Stimulated activated CD8-positive, alpha-beta memory T cell treated with anti-CD3 and anti-CD28 coated beads, Interleukin-4, amount 100 ng/mL, for 48 hours (primary cell): ENCODE measurements around the gene CACTIN.
A peak's percentile ranks its signal among the peaks of the same experiment; 100 is the strongest.
"Not testable (repeated sequence)": the region's sequence is repeated elsewhere in the genome, so short reads cannot be mapped to it uniquely, and the experiment has no call there.

Source experiments
- DNase-seq: peaks from one replicate; pipeline ENCODE4 v3.0.0-alpha.2; 2020

Gene CACTIN

DNA sequence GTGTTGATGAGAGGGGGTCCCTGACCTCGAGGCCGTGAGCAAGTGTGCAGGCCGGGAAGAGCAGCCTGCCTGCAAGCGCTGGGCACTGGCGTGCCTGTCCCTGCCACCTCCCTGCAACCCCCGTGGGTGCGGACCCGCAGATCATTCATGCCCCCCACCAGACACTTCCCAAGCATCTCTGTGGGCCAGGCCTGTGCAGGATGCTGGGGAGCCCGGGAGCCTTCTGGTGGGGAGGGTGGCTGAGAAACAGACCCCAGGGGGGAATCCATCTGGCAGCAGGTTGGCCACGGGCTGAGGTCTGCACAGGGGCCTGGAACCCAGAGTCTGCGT is 18.4 kb upstream of the CACTIN start:
- no peak for DNase-seq

DNA sequence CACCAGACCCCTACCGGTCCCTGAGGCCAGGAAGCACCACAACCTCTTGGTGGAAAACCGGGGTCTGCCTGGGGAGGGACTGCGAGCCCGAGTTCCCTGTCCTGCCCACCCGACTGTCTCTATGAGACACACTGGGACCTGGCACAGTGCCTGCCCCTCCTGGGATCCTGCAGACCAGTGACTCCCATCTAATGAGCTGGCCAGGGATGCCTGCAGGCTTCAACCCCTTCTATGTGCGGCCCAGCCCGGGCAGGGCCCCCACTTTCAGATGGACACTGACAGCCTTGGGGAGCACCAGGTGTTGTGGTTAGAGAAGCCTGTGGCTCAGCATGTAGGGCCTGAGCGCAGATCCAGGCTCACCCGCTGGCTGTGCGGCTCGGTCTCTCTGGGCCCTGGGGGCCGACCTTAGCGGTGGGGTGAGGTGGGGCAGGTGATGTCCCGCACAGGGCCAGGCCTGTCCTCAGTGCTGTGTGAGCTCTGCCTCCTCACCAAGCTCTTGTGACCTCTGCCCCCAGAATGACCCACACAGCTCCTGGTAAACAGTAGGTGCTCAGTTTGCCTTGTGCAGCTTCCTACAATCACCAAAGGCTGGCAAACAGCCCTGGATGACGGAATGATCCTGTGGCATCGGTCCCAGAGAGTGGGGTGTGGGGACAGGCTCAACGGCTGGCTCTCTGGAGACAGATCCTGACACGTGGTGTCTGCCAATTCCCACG is 17.9 kb upstream of the CACTIN start:
- DNase-seq = no peak

DNA sequence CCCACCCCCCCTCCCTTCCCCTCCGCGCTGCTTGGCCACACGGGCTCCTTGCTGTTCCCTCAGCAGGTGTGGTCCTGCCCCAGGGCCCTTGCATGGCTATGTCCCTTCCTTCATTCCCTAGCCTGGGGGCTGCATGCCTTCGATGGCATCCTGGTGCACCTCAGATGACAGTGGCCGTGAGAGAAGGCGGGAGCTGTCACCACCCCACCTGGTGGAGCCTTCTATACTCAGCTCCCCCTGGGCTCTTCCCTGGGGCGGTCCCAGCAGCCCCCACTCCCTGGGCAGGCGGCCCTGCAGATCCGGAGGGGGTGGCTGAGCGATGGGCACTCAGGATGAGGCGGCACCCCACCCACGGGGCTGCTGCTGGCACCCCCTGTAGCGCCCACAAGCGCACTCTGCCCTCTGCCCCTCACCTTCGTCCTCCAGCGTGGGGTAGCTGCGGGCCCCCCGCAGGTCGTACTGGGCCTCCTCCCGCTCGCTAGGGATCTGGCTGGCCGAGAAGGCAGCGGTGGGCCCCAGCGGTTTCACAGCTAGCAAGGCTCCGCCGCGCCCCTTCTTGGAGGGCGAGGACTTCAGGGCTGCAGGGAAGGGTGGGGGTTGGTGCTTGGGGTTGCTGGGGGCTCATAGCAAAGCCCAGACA is 17.2 kb upstream of the CACTIN start:
- DNase-seq = no peak

DNA sequence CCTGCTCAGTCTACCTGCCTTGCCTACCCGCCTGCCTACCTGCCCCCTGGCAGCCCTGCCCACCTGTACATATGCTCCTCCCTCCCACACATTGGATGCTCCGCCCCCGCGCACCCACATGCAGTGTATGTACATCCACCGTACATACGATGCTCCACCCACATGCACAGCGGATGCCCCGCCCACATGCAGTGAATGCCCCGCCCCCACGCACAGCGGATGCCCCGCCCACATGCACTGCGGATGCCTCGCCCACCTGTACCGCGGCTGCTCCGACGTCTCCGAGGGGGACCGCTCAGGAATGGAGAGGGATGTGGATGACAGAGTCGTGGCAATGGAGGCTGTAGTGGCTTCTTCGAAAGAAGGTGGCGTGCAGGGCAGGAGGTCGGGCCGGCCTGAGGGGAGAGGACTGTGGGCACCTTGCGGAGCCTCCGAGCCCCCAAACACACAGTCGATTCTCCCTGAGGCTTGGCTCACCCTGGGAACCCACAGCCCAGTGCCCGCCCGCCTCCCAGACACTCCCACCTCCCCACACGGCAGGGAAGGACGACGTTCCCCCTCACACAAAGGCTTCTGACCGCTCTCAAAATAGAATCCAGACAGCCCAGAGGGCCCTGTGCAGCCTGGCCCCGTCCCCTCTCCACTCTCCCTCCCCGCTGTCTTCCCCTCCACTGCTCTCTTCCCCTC is 16.5 kb upstream of the CACTIN start:
- DNase-seq = peak; percentile 62

DNA sequence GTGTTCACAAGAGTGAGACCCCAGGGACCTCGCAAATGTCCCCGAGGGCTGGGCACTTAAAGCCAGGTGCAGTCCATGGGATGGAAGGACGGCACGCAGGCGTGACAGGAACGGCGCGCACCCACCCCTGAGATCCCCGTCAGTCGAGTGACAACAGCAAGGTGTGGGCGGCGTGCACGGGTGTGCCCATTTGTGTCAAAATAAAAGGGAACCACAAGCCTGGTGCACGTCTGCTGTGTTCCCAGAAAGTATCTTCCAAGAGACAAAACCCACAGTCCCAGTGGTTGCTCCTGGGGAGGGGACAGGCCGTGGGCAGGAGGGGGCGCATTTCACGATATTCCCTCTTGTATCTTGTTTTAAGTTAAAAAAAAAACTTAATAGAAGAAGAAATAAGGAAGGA is 15.7 kb upstream of the CACTIN start:
- no peak for DNase-seq

DNA sequence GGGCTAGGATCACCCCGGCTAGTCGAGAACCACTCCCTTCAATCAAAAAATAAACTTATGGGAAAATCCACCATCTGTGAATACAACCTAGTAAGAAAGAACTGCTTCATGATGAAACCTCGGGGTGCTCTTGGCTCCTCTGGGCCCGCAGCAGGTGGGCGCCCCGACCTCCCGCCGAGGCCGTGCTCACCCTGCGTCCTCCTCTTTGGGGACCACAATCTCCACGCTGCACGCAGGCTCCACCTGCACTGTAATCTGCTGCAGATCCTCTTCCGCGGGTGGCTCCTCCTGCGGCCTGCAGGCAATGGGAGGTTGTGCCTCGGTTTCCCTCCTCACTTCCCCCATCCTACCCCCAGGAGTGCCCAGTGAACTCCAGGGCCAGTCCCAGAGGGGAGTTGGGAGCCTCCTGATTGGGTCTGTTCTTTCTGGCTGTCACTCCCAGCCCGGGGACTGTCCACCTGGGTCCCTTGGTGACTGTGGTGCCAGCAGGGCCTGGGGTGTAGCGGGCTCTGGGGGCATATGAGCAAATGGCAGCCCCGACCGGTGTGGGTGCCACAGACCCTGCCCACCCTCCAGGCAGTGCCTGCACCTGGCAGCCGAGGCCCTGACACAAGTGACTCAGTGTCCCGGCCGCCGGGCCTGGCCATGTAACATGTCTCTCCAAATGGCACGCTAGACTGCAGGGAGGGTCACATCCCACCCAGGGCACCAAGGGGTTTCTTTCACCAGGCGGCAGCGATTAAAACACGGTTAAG is 15.1 kb upstream of the CACTIN start:
- DNase-seq = no peak

DNA sequence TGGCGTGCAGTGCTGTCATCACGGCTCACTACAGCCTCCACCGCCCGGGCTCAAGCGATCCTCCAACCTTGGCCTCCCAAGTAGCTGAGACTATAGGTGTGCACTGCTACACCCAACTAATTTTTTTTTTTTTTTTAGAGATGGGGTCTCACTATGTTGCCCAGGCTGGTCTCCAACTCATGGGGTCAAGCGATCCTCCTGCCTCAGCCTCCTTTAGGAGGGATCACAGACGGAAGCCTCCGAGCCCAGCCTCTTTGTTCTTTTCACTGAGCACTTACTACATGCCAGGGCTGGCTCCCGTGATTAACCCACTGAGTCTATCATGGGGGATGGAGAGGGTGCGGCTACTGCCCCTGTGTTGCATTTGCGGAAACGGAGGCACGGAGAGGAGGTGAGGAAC is 12.9 kb upstream of the CACTIN start:
- no peak for DNase-seq

DNA sequence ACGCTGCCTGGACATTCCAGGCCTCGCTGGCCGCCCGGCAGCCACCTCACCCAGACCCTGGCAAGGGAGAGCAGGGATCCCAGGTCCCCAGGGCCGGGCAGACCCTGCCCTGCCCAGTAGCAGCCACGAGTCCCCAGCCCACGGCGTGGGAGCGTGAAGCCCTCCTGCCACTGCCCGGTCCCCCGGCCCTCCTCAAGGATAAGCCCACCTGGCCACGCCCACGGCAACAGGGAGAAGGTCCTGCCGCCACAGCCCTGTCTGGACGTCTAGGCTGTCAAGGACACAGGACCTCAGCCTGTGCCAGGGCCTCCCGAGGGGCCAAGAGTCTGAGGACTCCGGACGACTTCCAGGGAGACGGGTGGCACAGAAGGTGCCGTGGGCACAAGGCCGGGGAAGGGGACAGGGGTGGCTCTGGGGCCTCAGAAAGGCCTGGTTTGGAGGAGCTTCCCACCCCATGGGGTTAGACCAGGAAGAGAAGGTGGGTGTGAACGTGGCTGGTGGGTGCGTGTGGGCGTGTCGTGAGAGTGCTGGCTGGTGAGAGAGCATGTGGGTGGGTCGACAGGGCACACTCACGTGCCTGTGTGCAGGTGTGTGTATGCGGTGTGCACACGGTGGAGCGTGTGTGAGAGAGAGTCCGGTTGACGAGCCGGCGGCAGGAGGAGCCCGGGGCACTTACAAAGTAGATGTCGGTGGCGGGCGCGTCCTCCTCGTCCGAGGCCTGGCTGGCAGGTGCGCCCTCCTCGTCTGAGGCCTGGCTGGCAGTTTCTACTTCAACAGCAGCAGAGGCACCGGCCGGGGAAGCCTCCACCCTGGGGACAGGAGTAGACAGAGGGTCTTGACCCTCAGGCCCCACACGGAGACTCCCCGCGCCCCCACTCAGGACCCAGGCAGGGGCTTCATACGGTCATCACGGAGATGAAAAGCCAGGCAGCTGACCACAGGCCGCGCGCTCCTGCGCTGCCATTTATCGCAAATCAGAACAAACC is 11.9 kb upstream of the CACTIN start:
- no peak for DNase-seq

DNA sequence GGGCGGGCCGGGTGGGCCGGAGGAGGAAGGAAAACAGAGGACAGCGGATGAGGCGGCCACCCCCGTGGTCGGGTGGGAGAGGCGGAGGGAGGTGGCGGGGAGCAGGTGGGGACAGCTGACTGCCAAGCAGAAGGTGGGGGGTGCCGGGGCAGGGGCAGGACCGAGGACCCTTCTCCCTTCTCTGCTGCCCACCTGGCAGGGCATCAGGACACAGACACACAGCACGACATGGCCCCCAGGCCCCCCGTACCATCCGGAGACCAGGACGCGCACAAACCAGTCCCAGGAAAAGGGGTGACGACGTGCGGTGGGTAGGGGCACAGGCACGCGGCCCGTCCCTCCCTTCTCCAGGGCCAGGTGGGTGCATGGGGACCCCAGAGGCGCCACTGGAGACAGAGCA is 11.0 kb upstream of the CACTIN start:
- DNase-seq = no peak

DNA sequence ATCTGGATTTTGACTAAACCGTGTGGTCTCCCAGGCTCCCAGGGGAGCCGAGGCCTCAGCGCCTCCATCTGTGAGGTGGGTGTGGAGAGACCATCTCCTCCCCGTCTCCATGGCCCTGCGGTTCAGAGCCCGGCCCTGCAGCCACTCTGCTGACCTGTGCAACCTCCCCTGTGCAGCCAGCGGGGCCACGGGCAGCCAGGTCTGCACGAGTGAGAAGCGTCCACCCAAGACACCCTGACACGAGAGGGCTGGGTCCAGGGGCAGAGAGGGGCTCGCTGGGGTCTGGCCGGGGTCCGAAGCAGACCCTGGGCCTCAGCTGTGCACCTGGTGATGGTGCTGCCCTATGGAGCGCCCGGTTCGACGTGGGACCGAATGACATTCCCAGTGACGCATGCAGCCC is 10.4 kb upstream of the CACTIN start:
- no peak for DNase-seq

DNA sequence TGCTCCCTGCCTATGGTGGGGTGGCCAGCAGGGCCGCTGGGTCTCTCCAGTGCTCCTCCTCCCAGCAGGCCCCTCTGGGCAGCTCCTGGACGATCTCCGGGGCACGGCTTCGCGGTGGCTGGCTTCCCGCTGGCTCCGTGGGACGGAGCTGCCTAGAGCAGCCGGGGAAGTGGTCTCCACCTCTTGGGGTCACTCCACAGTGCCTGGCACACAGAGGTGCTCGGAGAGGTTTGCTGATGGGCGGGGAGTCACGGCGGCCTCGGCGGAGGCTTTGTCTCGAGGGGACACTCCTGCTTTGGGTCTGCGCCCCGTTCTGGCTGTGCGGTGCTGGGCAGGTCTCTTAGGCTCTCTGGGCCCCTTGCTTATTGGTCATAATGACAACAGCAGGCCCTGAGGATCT is 9.9 kb upstream of the CACTIN start:
- DNase-seq = no peak

DNA sequence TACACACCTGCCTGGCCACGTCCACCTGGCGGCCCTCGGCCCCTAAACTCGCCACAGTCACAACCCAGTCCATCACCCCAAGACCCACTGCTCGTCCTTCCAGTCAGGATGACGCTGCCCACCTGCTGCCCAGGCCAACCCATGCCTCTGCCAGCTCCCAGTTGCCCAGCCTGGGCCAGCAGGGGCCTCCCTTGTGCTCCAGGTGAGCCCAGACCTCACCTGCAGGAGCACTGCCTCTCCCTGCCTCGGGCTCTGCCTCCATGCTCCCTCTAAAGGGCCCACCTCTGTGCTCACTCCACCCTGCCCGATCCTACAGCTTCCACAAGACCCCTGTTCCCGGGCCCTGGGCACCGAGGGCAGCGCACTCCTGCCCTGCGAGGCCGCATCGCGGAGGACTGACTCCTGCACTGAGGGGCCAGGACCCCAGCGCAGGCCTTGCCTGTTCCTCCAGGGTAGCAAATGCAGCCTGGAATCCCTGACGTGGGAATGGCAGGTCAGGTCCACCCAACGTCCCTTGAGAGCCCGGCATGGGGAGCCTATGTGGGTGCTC is 8.0 kb upstream of the CACTIN start:
- no peak for DNase-seq

DNA sequence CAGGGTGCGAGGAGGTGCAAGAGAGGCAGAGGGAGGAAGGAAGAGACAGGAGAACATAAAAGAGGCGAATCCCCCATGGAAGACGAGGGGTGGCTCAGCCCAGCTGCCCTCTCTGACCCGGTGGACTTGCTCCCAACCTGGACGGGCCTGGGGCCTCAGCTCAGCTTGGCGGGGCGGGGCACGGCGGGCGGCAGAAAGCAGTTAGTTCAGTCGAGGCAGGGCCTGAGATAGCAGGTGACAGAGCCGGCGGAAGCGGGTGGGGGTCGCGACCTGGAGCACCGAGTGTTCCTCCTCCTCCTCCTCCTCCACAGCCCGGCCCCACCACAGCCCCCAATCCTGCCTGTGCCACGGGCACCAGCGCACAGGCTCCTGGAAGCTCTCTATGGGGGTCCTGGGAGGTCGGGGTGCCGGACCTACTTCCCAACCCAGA is 7.0 kb upstream of the CACTIN start:
- no peak for DNase-seq

DNA sequence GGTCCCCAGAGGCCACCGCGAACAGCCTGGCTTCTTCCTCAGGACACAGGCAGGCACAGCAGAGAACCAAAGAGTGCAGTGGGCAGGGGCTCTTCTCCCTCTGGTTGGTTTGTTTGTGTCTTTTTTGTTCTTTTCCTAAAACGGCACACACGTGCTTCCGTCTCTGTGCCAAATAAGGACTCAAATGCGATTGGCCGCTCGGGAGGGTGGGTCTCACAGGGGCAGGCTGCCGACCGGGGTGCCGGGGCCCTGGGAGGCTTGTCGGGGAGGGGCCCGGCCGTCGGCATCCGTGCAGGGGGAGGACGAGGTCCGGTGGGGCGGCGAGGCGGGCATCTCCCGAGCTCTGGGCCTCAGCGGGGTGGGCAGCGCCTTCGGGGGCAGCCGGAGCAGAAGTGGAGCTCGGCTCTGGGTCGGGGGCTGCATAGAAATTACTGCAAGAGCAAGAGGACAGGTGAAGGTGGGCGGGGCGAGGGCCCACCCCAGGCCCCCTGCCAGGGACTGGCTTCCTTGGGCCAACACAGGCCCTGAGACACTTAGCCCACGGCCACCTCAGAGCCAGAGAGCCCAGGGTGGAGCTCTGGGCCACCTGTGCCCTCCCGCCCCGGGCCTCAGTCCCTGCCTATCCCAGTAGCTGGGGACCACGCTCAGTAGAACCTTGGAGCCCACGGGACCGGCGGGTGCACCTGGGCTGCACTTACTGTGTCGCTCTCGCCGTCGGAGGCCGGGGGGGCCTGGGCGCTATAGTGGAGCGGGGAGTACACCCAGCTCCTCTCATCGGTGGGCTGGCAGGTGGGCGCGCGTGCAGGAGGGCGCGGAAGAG is 6.4 kb upstream of the CACTIN start:
- no peak for DNase-seq

DNA sequence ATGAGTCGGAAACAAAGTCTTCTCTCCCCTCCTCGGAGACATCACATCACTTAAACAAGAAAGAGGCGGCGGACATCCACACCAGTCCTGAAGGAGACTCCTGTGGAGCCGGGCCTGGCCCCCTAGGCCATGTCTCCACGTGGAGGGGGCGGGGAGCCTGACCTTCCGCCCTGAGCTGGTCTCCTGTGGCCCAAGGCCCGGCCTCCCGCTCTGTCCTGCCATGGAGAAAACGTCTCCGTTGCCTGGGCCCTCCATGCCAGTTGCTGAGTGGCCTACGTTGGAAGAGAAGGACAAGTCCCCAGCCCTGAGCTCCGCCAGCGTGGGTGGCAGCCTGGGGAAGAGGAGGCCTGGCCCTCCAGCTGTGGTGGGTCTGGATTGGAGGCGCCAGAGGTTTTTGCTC is 5.5 kb upstream of the CACTIN start:
- DNase-seq = no peak

DNA sequence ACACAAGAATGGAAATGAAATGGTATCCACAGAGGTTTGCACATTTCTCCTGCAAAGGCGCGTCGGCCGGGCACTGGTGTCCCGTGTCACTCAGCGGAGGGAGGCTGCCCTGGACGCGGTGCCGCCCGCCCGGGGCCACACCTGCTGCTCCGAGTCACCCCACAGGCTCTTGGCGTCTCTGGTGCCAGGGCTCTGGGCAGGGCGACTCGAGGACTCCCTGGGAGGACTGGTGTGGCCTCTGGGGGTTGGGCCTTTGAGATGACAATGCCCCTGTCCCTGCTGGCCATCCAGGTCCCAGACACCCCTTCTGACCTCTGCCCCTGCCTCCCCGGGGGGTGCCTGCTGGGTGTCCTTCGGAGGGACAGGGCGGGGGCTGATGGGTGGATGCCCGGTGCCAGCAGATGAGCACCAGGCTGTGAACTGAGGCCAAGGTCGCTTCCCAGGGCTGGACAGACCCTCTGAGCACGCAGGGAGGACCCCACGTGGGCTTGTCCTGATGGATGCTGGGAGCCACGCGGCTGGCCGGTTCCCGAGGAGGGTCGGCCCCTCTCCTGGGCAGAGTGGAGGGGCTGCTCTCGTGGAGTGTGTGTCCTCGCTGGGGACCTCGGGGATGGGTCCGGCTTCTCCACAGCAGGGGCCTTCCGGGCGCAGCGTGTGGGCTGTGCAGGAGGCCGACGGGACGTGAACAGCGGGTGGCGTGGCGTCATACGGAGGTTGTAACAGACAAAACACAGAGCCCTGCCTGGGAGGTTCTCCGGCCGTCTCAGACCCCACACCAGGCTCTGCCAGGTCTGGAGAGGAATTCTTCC is 4.7 kb upstream of the CACTIN start:
- no peak for DNase-seq

DNA sequence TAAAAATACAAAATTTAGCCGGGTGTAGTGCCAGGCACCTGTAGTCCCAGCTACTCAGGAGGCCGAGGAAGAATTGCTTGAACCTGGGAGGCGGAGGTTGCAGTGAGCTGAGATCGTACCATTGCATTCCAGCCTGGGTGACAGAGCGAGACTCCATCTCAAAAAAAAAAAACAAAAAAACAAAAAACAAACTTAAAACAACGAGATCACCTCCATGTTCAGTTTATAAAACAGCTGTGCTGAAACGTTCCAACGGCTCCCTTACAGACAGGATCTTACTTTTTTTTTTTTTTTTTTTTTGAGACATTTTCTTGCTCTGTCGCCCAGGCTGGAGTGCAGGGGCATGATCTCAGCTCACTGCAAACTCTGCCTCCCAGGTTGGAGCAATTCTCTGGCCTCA is 2.2 kb upstream of the CACTIN start:
- DNase-seq = not testable (repeated sequence)

DNA sequence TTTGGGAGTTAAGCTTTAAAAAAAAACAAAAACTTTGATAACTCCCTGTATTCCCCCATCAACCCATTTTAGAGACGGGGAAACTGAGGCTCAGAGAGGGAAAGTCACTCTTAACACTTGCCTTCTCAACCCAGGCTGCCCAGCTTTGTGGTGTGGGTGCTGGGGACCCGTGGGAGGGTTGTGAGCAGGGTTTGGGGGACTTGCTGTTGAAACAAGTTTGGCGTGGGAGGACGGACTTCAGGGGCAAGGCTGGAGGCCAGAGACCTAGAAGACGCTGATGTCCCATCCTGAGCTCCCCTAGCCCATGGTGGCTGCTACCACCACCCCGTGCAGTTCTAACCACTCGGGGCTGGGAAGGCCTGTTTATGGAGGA is 747 bp upstream of the CACTIN start:
- no peak for DNase-seq

DNA sequence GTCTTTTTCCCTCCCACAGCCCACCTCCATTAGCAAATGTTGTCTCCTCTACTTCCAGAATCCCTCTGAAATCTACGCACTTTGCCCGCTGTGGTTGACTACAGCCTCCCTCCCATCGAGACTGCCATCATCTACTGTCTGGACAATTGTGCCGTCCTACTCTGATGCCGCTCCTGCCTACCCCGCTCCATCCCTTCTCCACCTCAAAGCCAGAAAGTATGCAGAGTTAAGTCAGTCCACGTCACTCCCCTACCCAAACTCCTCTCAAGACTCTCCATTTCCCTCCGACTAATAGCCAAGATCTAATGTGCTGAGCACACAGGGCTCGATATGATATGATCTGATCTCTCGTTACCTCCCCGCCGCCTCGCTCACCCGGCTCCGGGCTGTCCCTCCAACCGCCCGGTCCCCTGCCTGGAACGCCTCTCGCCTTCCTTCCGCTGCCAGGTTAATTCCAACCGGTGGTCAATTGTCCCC is 556 bp downstream of the CACTIN start:
- DNase-seq = no peak

DNA sequence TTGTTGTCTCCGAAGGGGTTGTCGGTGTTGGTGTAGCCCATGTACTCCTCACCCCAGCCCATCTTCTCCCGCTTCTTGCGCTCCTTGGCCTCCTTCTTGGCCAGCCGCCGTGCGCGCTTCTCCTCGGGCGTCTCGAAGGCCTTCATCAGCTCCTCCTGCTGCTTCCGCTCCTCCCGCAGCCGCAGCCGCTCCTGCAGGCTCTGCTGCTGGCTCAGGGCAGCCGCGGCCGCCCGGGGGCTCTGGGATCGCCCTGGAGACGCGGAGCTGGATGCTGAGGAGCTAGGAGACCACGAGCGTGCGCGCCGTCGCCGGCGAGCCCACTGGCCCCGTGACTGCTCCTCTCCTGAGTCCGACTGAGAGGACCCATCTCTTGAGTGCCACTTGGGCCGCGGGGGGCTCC is 2.9 kb downstream of the CACTIN start:
- DNase-seq = no peak
